NB4 (cell line): ENCODE results near the gene IL17B.

Experiments
- DNase-seq: peaks from one replicate; pipeline ENCODE4 v3.0.0; 2010; ENCODE audit warnings: low read depth
- H3K4me3 ChIP-seq: one replicate; pipeline ENCODE4 v1.5.1; 2011; ENCODE audit warnings: mild to moderate bottlenecking, low read depth, low read length, moderate library complexity
- CTCF ChIP-seq: IDR thresholded peaks from one replicate; pipeline ENCODE4 v1.5.1; 2012; ENCODE audit warnings: low read depth, low read length
- MYC ChIP-seq: IDR thresholded peaks from 2 replicates; pipeline ENCODE4 v1.6.1; 2011; ENCODE audit warnings: low read depth, low read length
- POLR2A ChIP-seq: IDR thresholded peaks from 2 replicates; pipeline ENCODE4 v1.6.1; 2011; ENCODE audit warnings: mild to moderate bottlenecking; ENCODE audit not compliant: insufficient read length; ENCODE audit errors: extremely low read depth
- TF ChIP-seq, protein P1 (sequence below): IDR thresholded peaks from 2 replicates; pipeline ENCODE4 v1.6.1; 2011; ENCODE audit warnings: low read depth, low read length

Gene IL17B

DNA sequence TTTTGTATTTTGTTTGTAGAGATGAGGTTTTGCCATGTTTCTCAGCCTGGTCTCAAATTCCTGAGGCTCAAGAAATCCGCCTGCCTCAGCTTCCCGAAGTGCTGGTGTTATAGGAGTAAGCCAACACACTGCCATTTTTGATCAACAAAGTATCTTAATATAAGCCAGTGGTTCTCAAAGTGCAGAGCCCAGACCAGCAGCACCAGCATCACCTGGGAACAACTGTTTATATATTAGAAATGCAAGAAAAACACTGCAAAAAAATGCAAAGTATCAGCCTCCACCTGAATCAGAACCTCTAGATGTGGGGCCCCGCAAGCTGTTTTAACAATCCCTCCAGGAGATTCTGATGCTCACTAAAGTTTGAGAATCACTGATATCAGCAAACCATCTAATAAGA lies 6.2 kb downstream of the IL17B start:
- TF ChIP-seq, protein P1, sequence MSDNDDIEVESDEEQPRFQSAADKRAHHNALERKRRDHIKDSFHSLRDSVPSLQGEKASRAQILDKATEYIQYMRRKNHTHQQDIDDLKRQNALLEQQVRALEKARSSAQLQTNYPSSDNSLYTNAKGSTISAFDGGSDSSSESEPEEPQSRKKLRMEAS = no peak
- TF ChIP-seq POLR2A (no peak), MYC (no peak), CTCF (no peak)
- no peak overlapping the region for H3K4me3 ChIP-seq
- DNase-seq = no peak

DNA sequence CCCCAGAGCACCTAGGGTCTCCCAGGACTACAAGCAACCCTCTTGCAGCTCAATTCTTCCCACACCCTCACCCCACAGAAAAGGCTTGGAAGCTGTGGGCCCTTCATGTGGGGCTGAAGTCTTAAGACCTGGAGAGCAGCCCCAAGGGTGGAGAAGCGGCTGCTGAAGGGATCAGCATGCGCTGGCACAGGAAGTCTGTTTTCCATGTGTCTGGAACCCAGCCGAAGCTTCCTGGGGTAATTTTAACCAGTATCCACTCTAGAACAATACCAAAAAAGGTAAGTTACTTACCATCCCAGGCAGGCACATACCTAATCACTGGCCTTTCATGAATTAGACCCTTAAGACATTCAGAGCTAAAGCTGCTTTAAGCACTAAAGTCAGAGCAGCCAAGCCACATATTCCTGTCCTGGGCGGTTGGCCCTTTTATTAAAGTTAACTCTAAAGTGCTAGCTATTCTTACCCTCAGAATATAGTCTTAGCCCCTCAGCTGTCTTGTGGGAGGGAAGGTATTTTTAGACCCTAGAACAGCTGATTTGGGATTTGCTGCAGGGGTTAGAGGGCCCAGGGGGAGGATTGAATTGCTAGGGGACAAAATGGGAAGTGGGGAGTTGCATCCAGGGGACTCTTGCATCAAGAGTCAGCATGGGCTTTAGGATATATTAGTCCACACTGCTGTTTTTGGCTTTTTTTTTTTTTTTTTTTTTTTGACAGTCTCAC lies 6.9 kb downstream of the IL17B start:
- no peak overlapping the region for H3K4me3 ChIP-seq
- peak; percentile 16 for DNase-seq
- TF ChIP-seq POLR2A = no peak
- TF ChIP-seq MYC = no peak
- TF ChIP-seq CTCF = no peak
- TF ChIP-seq, protein P1 = no peak

- TF ChIP-seq CTCF (peak; percentile 89), MYC (no peak), POLR2A (no peak)
- TF ChIP-seq, protein P1 = no peak
- peak; percentile 66 for DNase-seq
- no peak overlapping the region for H3K4me3 ChIP-seq
Measured at GRCh38 chr5:149371296-149371962, 7.7 kb downstream of the IL17B start.

- TF ChIP-seq, protein P1 = no peak
- TF ChIP-seq CTCF (no peak), POLR2A (no peak), MYC (no peak)
- H3K4me3 ChIP-seq = no peak overlapping the region
- no peak for DNase-seq
Measured at GRCh38 chr5:149370878-149371277, 8.2 kb downstream of the IL17B start.

- DNase-seq = no peak
- no peak overlapping the region for H3K4me3 ChIP-seq
- TF ChIP-seq POLR2A (no peak), CTCF (no peak), MYC (no peak)
- TF ChIP-seq, protein P1 = no peak
Measured at GRCh38 chr5:149367972-149368645, 11.0 kb downstream of the IL17B start.
